ENCODE measurements around the gene CLCN1.

GRCh38 chr7:143352531-143353002, 36.7 kb downstream of the CLCN1 start:
- TF ChIP-seq POLR2A (IDR thresholded peaks at IDR 0.05): no peak
- TF ChIP-seq, protein P1, sequence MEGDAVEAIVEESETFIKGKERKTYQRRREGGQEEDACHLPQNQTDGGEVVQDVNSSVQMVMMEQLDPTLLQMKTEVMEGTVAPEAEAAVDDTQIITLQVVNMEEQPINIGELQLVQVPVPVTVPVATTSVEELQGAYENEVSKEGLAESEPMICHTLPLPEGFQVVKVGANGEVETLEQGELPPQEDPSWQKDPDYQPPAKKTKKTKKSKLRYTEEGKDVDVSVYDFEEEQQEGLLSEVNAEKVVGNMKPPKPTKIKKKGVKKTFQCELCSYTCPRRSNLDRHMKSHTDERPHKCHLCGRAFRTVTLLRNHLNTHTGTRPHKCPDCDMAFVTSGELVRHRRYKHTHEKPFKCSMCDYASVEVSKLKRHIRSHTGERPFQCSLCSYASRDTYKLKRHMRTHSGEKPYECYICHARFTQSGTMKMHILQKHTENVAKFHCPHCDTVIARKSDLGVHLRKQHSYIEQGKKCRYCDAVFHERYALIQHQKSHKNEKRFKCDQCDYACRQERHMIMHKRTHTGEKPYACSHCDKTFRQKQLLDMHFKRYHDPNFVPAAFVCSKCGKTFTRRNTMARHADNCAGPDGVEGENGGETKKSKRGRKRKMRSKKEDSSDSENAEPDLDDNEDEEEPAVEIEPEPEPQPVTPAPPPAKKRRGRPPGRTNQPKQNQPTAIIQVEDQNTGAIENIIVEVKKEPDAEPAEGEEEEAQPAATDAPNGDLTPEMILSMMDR (IDR thresholded peaks at IDR 0.05): no peak
- TF ChIP-seq POLR2AphosphoS5 (IDR thresholded peaks at IDR 0.05): no peak

All from prostate gland (tissue), 2 donors.